Embryonic facial prominence (tissue), 1 donor: Measurements from ENCODE around the gene PRKCD.

Experiments
- DNase-seq: peaks from one replicate; pipeline ENCODE4 v3.0.0-alpha.2; 2016; ENCODE audit errors: extremely low spot score

Gene PRKCD

DNA sequence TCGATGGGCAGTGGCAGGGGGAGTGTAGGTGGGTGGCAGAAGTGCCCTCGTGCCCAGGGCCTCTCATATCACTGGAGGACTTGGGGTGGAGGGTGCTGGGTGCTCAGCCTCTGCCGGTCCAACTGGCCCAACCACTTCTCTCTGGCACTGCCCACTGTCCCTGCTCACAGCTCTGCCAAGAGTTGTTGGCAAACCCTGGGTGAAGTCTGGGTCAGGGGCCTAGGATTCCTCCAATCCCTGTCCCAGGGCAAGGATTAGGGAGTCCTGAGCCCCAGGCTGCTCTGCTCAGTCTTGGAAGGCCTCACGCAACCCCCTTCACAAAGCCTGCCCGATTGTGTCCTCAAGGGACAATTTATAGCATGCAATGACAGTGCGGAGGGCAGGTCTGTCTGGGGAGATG lies 5.2 kb upstream of the PRKCD start:
- DNase-seq, result no peak

DNA sequence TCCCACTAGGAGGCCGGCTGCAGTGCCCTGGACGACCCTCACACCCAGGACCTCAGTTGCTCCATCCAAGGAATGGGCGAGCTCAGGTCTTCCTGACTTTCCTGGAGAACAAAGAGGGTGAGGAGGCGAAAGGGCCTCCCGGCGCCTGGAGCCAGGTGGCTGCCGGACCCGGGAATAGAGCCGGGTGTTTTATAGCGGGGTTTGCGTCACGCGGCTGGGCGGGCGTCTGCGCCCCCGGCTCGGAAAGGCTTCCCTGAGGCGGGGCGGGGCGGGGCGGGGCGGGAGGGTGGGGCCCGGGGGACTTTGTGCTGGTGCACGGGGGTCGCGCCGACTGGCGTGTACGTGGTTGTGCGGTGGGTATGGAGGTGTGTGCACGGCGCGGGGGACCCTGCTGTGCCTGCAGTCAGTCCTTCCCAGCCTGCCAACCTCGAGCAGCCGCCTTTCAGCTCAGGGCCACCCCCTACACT lies 4.6 kb upstream of the PRKCD start:
- no peak for DNase-seq

DNA sequence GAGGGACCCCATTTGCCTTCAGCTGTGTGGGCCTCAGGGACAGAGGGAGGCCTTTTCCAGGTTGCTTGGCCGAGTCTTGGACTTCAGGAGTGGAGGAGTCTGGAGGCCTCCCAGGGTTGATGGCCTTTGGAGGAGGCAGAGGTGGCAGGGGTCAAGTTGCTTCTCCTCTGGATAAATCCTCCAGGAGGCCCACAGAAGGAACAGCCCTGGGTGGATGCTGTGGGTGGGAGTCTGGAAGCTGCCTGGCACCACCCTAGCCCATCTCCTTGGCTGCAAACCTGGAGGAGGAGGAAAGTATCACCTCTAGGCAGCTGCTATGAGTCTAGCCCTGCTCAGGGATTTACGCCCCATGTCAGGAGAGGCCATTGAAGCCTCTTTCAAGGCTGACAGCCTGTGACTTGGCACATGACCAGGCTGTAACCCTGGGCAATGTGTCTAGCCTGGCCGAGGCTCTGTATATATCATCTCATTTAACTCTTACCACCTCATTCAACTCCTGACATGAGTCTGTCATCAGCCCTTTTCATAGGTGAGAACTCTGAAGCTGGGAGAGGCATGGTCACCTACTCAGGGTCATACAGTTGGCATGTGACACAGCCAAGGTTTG lies 2.9 kb upstream of the PRKCD start:
- DNase-seq, result no peak

DNA sequence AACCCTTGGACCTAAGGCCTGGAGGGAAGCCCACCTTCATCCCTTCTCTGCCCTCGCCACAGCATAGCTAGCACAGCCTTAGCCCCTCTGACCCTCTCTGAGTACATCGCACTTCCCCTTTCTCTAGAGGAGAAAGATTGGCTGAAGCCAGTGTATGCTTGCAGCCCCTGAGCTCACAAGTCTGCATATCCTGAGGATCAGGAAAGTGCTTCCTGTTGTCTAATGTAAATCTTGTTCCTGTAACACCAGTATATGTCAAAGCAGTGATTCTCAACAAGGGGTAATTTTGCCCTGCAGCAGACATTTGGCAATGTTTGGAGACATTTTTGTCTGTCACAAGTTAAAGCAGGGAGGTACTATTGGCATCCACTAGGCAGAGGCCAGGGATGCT lies 2.2 kb upstream of the PRKCD start:
- DNase-seq, result no peak

DNA sequence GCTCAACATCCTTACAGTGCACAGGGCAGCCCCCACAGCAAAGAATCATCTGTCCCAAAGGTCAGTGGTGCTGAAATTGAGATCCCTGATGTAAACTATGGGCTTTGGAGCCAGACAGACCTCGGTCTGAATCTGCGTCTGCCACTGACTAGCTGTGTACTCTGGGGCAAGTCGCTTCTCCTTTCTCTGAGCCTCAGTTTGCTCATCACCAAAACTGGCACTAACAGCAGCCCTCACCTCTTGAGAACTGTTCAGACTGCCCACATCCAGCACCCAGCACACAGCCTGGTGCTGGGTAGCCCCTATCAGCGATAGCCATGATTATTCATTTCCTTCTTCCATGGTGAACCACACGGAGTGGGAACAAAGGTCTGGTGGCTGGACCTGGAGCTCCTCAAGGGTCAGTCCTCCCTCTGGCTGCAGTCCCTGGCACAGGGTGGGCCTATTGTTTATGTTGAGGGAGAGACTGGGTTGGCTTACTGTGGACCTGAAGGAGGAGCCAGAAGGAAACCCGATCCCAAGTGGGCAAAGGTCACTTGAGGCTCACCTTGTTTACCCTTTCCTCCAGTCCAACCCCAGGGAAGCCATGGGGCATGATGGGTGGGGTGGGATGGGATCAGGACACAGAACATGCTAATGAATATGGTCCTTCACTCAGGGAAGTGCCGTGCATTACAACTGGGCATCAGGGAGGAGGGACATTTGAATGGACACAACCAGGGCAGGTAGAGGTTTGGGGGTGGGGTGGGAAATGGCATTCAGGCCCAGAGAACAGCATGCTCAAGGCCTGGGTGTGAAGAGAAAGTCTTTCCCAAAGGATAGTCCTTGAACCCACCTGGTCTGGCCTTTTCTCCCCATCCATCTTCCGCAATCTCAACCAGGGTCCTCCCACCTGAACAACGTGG lies 1.6 kb upstream of the PRKCD start:
- DNase-seq, result no peak

DNA sequence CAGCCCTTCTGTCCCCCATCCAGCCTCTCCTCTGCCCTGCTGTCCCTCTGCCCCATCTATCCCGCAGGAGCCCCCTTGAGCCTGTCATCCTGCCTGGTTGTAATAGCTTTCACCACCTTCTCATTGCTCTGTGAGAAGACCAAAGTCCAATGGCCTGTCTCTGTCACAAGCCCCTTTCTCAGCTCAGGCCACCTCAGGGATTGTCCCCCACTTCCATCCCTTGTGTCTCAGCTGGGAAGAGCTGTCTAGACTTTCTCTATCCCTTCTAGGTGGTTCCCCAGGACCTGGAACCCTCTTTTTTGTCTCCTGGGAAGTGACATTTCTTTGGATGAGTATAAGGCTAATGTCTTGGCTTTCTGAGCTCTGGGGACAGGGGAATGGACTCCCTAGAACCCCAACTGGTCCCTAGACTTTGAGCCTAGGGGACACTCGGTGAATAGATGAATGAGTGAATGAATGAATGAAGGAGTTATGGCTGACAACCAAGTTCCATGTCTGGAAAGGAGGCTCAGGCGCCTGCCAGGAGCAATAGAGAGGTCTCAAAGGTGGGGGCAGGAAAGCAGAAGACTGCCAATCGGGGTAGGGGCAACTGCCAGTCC lies 849 bp upstream of the PRKCD start:
- DNase-seq, result no peak

DNA sequence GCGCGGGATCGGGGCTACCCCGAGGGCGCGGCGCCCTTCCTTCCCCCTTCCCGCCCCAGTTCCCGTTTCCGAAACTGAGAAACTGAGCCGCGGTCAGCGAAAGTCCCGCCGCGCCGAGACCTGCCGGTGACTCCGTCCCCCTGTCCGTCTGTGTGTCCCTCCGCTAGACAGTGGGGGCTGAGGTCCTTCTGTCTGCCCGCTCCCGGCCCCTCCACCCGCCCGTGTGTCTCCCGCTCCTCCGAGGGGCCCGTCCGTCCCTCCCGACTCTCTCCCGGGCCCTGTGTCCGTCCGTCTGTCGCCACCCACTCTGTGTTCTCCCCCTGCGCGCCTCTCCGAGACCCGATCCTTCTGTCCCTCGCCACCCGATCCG lies 426 bp downstream of the PRKCD start:
- DNase-seq, result no peak

DNA sequence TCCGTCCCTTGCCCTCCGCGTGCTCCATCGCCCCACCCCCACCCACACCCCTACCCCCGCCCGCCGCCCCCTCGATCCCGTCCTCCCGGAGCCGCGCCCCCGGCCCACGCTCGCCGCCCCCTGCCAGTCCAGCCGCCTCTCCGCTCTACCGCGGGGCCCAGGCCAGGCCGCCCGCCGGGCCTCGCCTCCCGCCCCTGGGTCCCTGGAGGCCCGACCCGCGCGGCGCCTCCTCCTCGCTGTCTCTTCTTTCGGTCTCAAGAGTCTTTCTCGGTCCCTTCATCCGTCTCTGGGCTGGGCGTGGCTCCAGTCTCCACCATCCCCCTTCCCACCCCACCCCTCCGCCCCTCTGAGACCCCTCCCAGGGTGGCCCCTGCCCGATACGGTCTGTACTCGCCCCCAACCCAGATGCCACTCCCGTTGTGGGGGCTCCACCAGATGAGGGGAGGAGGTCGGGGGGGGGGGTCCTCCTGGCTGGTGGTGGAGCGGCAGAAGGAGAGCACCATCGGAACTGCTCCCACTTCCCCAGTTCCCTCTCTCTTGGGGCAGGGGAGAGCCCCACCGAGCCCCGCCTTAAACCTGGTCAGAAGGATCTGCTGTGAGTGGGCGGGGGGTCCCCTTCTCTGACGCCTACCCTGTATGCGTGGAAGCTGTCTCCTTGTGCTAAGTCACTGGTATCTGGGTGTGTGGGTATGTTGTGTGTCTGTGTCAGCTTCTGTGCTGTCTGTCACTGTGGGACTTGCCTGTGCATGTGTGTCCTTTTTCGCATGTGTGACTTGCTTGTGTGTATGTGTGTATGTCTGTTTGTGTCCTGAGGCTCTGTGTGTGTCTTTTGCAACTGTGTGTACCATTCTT lies 1.0 kb downstream of the PRKCD start:
- no peak for DNase-seq

DNA sequence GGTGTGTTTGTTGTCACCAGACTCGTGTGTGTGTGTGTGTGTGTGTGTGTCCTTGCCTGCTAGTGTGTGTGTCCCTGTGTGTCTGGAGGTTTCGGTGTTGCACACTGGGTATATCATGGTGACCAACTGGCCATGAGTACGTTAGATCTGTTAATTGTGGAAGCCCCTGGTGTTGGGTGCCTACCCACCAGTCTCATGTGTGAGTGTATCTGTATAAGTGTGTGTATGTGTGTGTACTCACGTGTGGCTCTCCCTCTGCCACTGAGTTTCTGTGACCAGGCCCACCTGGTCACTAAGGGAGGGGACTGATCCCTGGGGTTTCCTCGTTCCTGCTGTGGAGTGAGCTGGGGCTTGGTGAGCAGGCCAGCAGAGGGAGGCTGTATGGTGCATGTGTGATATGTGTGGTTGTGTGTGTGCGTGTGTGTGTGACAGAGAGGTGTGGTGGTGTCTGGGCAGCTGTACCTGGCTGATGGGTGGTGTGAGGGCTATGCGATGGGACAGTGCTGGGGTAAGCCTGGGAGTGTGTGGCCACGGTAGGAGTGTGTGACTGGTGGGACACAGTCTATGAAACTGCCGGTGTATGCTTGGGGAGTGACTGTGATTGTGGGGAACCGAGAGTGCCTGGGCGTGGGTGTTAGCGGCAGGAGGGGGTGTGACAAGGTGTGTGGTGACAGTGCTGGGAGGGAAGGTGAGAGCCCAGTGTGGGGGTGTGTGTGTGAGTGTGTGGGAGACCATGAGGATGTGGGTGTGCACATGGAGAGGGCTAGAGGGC lies 1.8 kb downstream of the PRKCD start:
- DNase-seq, result no peak

DNA sequence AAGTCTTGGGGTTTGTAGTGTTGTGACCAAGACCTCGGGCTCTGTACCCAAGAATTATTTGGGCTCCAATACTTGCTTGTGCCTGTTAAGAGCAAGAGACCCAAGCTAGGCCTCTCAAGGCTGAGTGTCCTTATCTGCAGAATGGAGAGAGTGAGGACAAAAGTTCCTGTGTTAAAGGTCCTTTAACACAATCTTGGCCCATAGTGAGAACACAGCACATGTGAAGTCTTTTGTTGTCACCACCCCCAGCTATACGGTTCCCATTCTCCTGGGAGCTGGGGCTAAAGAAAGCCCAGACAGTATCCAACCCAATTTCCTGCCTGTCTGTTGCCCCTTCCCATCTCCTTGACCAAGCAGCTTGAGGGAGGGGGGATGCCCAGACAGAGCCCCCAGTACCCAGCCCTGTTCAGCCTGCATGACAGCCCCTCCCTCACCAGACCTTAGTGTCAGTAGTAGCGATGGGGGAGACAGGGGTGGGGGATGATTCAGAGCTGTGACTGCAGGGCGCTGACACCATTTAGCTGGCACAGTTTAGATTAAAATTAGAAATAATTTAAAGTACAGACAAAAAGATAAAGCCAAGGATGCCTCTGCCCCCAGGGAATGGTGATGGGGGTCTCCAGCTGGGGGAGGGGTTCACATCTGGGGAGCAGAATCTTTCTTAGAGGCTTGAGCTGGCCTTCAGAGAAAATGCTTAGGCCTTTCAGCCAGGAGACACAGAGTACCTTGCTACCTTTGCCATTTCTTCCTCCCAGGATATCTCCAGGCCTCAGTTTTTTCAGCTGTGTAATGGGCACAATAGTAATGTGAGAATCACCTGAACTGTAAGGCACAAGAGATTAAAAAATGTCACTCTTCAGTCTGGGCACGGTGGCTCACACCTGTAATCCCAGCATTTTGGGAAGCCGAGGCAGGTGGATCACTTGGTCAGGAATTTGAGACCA lies 2.7 kb downstream of the PRKCD start:
- no peak for DNase-seq

DNA sequence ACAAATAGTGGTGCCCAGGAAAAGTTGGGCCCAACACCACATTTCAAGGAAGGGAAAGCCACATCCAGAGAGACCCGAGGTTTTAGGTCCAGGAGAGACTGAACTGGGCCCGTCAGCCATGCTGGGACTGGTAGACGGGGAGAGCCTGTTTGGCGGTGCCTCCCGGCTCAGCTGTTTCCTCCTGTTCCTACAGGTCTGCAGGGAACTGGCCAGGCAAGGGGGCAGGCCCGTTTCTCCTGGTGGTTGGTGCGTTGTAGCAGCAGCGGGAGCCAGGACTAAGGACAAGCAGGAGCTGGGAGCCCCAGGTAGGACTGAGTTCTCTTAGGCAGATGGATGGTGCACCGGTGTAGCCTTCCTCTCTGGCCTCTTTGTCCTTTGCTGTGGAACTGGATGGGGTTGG lies 3.9 kb downstream of the PRKCD start:
- no peak for DNase-seq

DNA sequence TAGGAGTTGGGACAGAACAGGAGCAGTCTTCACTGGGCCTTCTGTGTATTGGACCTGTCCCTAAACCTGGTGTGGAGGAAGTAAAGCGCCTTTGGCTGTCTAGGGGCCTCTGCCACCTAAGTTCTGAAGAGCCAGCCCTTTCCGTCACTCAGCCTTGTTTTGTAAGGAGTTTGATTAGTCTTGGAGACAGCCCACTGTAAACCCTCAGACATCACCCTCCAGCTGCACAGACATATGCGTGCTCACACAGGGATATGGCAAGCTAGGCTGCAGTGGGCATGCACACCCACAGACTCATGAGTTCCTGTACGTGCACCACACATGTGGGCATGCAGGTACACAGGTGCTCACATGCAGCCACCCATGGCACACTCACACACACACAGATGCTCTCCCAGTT lies 5.2 kb downstream of the PRKCD start:
- DNase-seq, result no peak

DNA sequence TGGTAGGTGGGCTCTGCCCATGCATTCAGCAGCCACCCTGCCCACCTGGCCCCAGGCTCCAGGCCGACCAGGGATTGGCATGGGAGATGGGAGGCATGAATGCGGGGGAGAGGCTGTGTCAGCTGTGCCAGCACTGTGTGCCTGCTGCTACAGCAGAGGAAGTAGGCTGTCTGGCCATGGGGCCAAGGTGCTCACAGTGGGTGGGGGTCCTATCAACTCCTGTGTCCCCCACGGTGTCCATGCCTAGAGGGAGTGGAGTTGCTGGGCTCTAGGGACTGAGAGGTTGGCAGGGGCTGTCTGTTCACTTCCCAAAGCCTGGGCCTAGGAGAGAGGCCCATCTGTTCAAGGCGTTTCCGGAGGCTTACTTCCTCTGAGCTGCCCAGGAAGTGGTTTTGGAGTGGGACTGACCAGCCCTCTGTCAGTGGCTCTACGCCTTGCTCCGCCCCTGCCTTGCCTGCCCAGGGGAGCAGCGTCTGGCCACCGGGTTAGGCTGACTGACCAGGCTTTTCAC lies 5.8 kb downstream of the PRKCD start:
- no peak for DNase-seq

DNA sequence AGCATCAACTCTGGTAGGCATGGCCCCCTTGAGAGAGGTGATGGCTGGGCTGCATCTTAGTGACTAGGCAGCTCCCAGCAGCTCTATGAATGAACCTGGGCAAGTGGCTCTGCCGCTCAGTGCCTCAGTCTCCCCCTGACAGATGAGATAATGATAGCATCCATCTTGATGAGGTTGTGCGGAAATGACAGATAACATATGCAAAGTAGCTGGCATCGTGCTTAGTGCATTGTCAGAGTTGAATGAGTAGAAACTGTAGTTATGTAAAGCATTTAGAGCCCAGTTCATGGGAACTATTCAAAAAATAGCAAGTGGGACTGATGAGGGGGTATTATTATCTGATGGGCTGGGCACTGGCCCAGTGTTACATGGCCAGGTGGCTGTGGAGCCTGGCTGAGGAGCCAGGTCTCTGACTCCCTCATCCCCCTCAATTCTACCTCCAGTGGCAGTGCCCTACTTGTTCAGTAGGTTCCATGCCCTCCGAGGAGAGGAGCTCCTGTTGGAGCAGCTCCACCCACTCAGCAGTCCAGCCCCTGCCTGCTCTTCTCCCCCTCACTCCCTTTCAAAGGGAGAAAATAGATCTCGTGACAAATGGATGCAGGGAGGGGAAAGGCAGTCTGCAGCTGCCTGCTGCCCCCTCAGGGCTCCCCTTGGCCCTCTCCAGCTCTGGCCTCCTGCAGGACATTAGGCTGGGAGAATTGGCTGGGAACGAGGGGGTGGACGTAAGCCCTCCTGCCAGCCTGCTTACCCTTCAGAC lies 6.6 kb downstream of the PRKCD start:
- DNase-seq, result no peak

DNA sequence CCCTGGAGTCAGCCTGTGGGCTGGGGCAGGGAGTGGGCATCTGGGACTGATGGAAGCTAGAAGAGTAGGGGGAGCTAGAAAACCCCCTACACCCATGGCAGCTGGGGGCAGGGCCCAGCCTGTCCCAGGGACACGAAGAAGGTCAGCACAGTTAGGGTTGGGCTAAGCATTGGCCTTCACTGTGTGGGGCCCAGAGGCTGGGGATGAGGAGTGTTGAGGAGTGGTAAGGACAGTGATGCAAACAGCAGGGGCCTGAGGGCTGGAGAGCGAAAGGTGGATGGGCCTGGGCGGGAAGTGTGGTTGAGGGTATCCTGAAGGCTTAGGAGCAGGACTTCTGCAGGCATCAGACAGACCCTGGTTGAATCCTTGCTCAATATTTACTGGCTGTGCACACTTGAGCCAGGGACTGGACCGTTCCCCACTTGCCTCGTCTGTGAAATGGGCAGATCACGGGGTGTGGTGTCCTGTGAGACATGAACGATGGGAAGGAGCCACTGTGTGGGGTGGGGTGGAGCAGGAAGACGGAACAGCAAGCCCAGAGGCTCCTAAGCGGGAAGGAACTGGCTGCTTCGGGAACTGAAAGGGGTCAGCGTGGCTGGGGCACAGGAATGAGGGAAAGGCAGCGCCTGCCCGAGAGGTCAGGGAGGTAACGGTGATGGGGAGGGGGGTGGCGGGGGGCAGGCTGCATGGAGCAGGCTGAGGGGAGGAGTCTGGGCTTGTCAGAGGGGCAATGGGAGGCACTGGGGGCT lies 7.3 kb downstream of the PRKCD start:
- no peak for DNase-seq

DNA sequence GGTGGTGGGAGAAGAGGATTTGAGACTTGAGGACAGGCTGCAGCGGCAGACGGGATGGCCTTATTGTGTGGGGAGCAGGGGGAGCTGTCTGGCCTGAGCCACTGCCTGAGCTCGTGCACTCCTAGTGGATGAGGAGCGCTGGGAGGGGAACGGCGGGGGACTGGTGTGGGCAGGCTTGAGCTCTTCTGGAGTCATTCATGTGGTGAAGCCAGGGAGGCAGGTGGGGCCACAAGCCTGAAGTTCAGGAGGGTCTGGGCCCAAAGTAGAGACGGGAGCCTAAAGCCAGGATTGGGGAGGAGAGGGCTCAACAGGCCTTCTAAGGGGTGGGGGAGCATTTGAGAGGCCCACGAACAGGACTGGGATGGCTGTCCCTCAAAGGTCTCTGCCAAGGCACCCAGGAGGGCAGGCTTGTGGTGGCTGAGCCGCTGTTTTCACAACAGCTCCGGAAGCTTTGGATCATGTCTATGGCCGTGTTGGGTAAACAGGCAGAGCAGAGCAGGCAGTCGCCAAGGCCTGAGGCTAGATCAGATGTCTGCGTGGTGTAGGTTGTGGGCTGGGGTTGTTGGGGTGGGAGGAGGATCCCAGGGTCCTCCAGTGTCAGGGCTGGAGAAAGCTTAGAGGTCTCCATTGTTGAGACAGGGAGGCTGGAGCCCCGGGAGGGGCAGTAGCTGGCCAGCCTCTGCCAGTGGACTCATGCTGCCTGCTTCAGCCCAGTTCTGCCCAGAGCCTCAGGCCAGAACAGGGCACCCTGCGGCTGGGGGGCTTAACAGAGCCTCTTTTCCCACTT lies 8.2 kb downstream of the PRKCD start:
- no peak for DNase-seq

DNA sequence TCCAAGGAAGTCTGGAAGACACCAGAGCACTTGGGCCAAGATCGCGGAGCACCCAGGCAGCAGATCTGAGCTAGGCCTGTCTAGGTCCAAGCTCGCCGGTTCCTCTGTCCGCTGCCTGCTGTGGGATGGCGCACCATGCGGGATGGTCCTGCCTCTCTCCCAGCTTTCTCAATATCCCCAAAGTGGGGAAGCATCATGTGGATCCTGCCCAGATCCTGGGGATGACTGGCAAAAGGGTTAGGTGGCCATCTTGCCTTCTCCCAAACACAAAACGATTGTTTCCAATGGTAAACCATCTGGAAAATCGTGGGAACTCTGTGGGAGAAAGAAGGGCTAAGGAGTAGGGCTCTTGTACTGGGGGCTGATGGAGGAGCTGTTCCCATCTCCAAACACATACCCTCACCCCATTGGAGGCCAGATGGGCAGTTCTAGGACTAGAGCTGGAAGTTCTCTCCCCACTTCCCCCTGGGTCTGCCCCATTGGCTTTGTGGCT lies 8.9 kb downstream of the PRKCD start:
- no peak for DNase-seq
